ENCODE data around the gene CENPX.
"Not testable (repeated sequence)": the region's sequence is repeated elsewhere in the genome, so short reads cannot be mapped to it uniquely, and the experiment has no call there.

Gene CENPX

GRCh38 chr17:81983011-81983638 is 39.6 kb downstream of the CENPX start:
- no peak for ATAC-seq
- no peak for TF ChIP-seq CSDC2 (CRISPR knock-in tag; IDR thresholded peaks at IDR 0.05)
- no peak for TF ChIP-seq ZNF565 (CRISPR knock-in tag; conservative IDR thresholded peaks at IDR 0.05; ENCODE audit: low read depth)
- no peak for TF ChIP-seq TSHZ2 (CRISPR knock-in tag; IDR thresholded peaks at IDR 0.05)
- no peak for TF ChIP-seq SNAI2 (CRISPR knock-in tag; IDR thresholded peaks at IDR 0.05)
- TF ChIP-seq ZFP30 (CRISPR knock-in tag; IDR thresholded peaks at IDR 0.05) = no peak
- no peak for TF ChIP-seq ARNTL (CRISPR knock-in tag; IDR thresholded peaks at IDR 0.05; ENCODE audit: borderline replicate concordance, low read depth)
- no peak for TF ChIP-seq OSR1 (CRISPR knock-in tag; IDR thresholded peaks at IDR 0.05)
- TF ChIP-seq CREB5 (CRISPR knock-in tag; IDR thresholded peaks at IDR 0.05; ENCODE audit: low read depth) = no peak
- no peak for TF ChIP-seq ZNF70 (CRISPR knock-in tag; IDR thresholded peaks at IDR 0.05)
- no peak for TF ChIP-seq ZC3H10 (CRISPR knock-in tag; IDR thresholded peaks at IDR 0.05)
- TF ChIP-seq TOX (CRISPR knock-in tag; IDR thresholded peaks at IDR 0.05; ENCODE audit: borderline replicate concordance) = no peak
- TF ChIP-seq PATZ1 (CRISPR knock-in tag; IDR thresholded peaks at IDR 0.05; ENCODE audit: borderline replicate concordance) = no peak
- TF ChIP-seq ISL1 (CRISPR knock-in tag; IDR thresholded peaks at IDR 0.05) = no peak
- no peak for TF ChIP-seq RARB (CRISPR knock-in tag; IDR thresholded peaks at IDR 0.05)
- no peak for TF ChIP-seq POU6F1 (CRISPR knock-in tag; IDR thresholded peaks at IDR 0.05; ENCODE audit: borderline replicate concordance, low read depth)
- no peak for TF ChIP-seq ESRRG (CRISPR knock-in tag; IDR thresholded peaks at IDR 0.05)

- ATAC-seq = not testable (repeated sequence)
Observed at GRCh38 chr17:81981511-81981910, 41.2 kb downstream of the CENPX start.

GRCh38 chr17:81980707-81981343 is 41.9 kb downstream of the CENPX start:
- TF ChIP-seq RARB (CRISPR knock-in tag; IDR thresholded peaks at IDR 0.05) (no peak), CSRNP3 (CRISPR knock-in tag; IDR thresholded peaks at IDR 0.05) (no peak), PPARA (CRISPR knock-in tag; IDR thresholded peaks at IDR 0.05; ENCODE audit: borderline replicate concordance) (no peak), GLIS3 (CRISPR knock-in tag; IDR thresholded peaks at IDR 0.05) (no peak), CSDC2 (CRISPR knock-in tag; IDR thresholded peaks at IDR 0.05) (no peak), ZNF70 (CRISPR knock-in tag; IDR thresholded peaks at IDR 0.05) (no peak), PATZ1 (CRISPR knock-in tag; IDR thresholded peaks at IDR 0.05; ENCODE audit: borderline replicate concordance) (no peak), ZFP30 (CRISPR knock-in tag; IDR thresholded peaks at IDR 0.05) (no peak), SNAI2 (CRISPR knock-in tag; IDR thresholded peaks at IDR 0.05) (no peak), ZC3H10 (CRISPR knock-in tag; IDR thresholded peaks at IDR 0.05) (no peak)
- no peak for ATAC-seq
